Astrocyte (in vitro differentiated cells and primary cell): ENCODE data around the gene RALGPS2. TPM values are rescaled to one million over a fixed set of nuclear protein-coding genes. Genes with fewer than 3 reads are reported as not detected.

Experiments used
- DNase-seq: peaks from one replicate; pipeline ENCODE4 v3.0.0-alpha.2; 2010; ENCODE audit warnings: low read depth
- FAIRE-seq: peaks from 2 replicates; lab custom pipeline; 2011; peaks lifted over from hg19 to GRCh38; lab: Jason Lieb, UNC
- H2AFZ ChIP-seq: 2 replicates; pipeline ENCODE4 v1.6.0; 2012; ENCODE audit warnings: low read depth, low read length, inconsistent platforms
- H3K27ac ChIP-seq: 2 replicates; pipeline ENCODE4 v1.5.1; 2011; ENCODE audit warnings: low read depth, low read length, inconsistent platforms
- H3K27me3 ChIP-seq: 2 replicates; pipeline ENCODE4 v1.6.0; 2011; ENCODE audit warnings: low read length, inconsistent platforms; ENCODE audit not compliant: insufficient read depth
- H3K36me3 ChIP-seq: 2 replicates; pipeline ENCODE4 v1.5.1; 2011; ENCODE audit warnings: low read length, inconsistent platforms; ENCODE audit not compliant: insufficient read depth
- H3K4me1 ChIP-seq: 2 replicates; pipeline ENCODE4 v1.5.1; 2011; ENCODE audit warnings: low read length, inconsistent platforms; ENCODE audit not compliant: insufficient read depth
- H3K4me2 ChIP-seq: 2 replicates; pipeline ENCODE4 v1.6.0; 2012; ENCODE audit warnings: low read length, inconsistent platforms
- H3K4me3 ChIP-seq: 2 replicates; pipeline ENCODE4 v1.5.1; 2011; ENCODE audit warnings: low read depth, mild to moderate bottlenecking, low read length, inconsistent platforms; ENCODE audit not compliant: insufficient read depth
- H3K79me2 ChIP-seq: 2 replicates; pipeline ENCODE4 v1.6.0; 2012; ENCODE audit warnings: mild to moderate bottlenecking, low read length, inconsistent platforms; ENCODE audit not compliant: insufficient read depth
- H3K9ac ChIP-seq: 2 replicates; pipeline ENCODE4 v1.6.0; 2012; ENCODE audit warnings: mild to moderate bottlenecking, low read length, inconsistent platforms
- H3K9me3 ChIP-seq: 2 replicates; pipeline ENCODE4 v1.5.1; 2012; ENCODE audit warnings: low read depth, mild to moderate bottlenecking, low read length, inconsistent platforms; ENCODE audit not compliant: insufficient read depth
- H4K20me1 ChIP-seq: 2 replicates; pipeline ENCODE4 v1.6.0; 2012; ENCODE audit warnings: low read length, inconsistent platforms; ENCODE audit not compliant: insufficient read depth
- H3K27ac Mint-ChIP-seq: one replicate; pipeline ENCODE4 v1.8.0; 2021; ENCODE audit warnings: mild to moderate bottlenecking, mixed read lengths; ENCODE audit not compliant: unreplicated experiment
- H3K27me3 Mint-ChIP-seq: one replicate; pipeline ENCODE4 v1.8.0; 2021; ENCODE audit warnings: low read depth, mixed read lengths; ENCODE audit not compliant: unreplicated experiment
- H3K36me3 Mint-ChIP-seq: one replicate; pipeline ENCODE4 v1.8.0; 2021; ENCODE audit warnings: low read depth, mixed read lengths; ENCODE audit not compliant: unreplicated experiment
- H3K4me1 Mint-ChIP-seq: one replicate; pipeline ENCODE4 v1.8.0; 2021; ENCODE audit warnings: low read depth, mixed read lengths; ENCODE audit not compliant: unreplicated experiment
- H3K4me3 Mint-ChIP-seq: one replicate; pipeline ENCODE4 v1.8.0; 2021; ENCODE audit warnings: mild to moderate bottlenecking, moderate library complexity, mixed read lengths; ENCODE audit not compliant: unreplicated experiment
- H3K9me3 Mint-ChIP-seq: one replicate; pipeline ENCODE4 v1.8.0; 2021; ENCODE audit warnings: mild to moderate bottlenecking, mixed read lengths; ENCODE audit not compliant: unreplicated experiment
- CTCF ChIP-seq: IDR thresholded peaks from 2 replicates; pipeline ENCODE4 v1.5.1; 2011; ENCODE audit warnings: low read depth, mild to moderate bottlenecking, inconsistent platforms, low read length, moderate library complexity; ENCODE audit not compliant: insufficient read depth
- EZH2 ChIP-seq: IDR thresholded peaks from 2 replicates; pipeline ENCODE4 v1.6.1; 2012; ENCODE audit warnings: mild to moderate bottlenecking, low read length, inconsistent platforms; ENCODE audit not compliant: insufficient read depth
- total RNA-seq: library from RNA; stranded (reverse); gene quantifications from 2 replicates; pipeline ENCODE4 v1.2.1, GENCODE V29; 2021

Gene RALGPS2
- total RNA-seq, 1 donor from 2014 or later: 33.6 TPM

- Histone ChIP-seq H3K4me3 (no peak overlapping the region), H3K27me3 (no peaks in the 10 kb centered on the region), H3K9ac (no peak overlapping the region), H3K27ac (no peak overlapping the region), H3K36me3 (no peaks in the 10 kb centered on the region), H3K79me2 (no peaks in the 10 kb centered on the region), H2AFZ (no peak overlapping the region), H3K9me3 (no peaks in the 10 kb centered on the region), H3K4me1 (no peaks in the 10 kb centered on the region), H4K20me1 (no peaks in the 10 kb centered on the region), H3K4me2 (no peak overlapping the region)
- TF ChIP-seq EZH2 (no peak), CTCF (no peak)
- Mint-ChIP-seq H3K9me3 (no peaks in the 10 kb centered on the region), H3K27ac (peak overlapping the region; percentile 15), H3K4me1 (peaks cover 6% of the 10 kb centered on the region), H3K36me3 (peaks cover 18% of the 10 kb centered on the region), H3K27me3 (no peaks in the 10 kb centered on the region), H3K4me3 (no peak overlapping the region)
- FAIRE-seq (no peak), DNase-seq (peak; percentile 13)
Measured at GRCh38 chr1:178819123-178819522, 94.1 kb downstream of the RALGPS2 start.

GRCh38 chr1:178821134-178821866, 96.3 kb downstream of the RALGPS2 start:
- Histone ChIP-seq H3K4me2 (no peak overlapping the region), H3K27ac (no peak overlapping the region), H2AFZ (no peak overlapping the region), H3K4me3 (no peak overlapping the region), H3K79me2 (no peaks in the 10 kb centered on the region), H3K27me3 (no peaks in the 10 kb centered on the region), H4K20me1 (no peaks in the 10 kb centered on the region), H3K4me1 (no peaks in the 10 kb centered on the region), H3K9me3 (no peaks in the 10 kb centered on the region), H3K36me3 (no peaks in the 10 kb centered on the region), H3K9ac (no peak overlapping the region)
- no peaks in the 10 kb centered on the region for H3K27me3 Mint-ChIP-seq
- H3K36me3 Mint-ChIP-seq: peaks cover 18% of the 10 kb centered on the region
- H3K27ac Mint-ChIP-seq: no peak overlapping the region
- H3K9me3 Mint-ChIP-seq: peaks cover 3% of the 10 kb centered on the region
- TF ChIP-seq CTCF (no peak), EZH2 (no peak)
- FAIRE-seq (no peak), DNase-seq (no peak)
- H3K4me3 Mint-ChIP-seq: no peak overlapping the region
- H3K4me1 Mint-ChIP-seq: peaks cover 6% of the 10 kb centered on the region

- H3K36me3 ChIP-seq: no peaks in the 10 kb centered on the region
- no peak for DNase-seq
- Mint-ChIP-seq H3K9me3 (peaks cover 10% of the 10 kb centered on the region), H3K36me3 (peaks cover 32% of the 10 kb centered on the region), H3K4me3 (no peak overlapping the region), H3K27me3 (no peaks in the 10 kb centered on the region), H3K27ac (no peak overlapping the region), H3K4me1 (no peaks in the 10 kb centered on the region)
- H3K4me1 ChIP-seq: no peaks in the 10 kb centered on the region
- no peak overlapping the region for H3K27ac ChIP-seq
- no peak overlapping the region for H3K9ac ChIP-seq
- H3K79me2 ChIP-seq: no peaks in the 10 kb centered on the region
- no peak for FAIRE-seq
- H2AFZ ChIP-seq: no peak overlapping the region
- no peaks in the 10 kb centered on the region for H3K9me3 ChIP-seq
- no peak overlapping the region for H3K4me3 ChIP-seq
- TF ChIP-seq CTCF (no peak), EZH2 (no peak)
- no peaks in the 10 kb centered on the region for H4K20me1 ChIP-seq
- no peak overlapping the region for H3K4me2 ChIP-seq
- no peaks in the 10 kb centered on the region for H3K27me3 ChIP-seq
Measured at GRCh38 chr1:178825167-178825566, 100.1 kb downstream of the RALGPS2 start.
